ENCODE data around the gene OR6K3. TPM values are rescaled to one million over a fixed set of nuclear protein-coding genes. Genes with fewer than 3 reads are reported as not detected.

OR6K3 gene
- not detected for polyA plus RNA-seq (2013, experiment 1 of 2)
- polyA plus RNA-seq (2013, experiment 2 of 2): not detected

GRCh38 chr1:158720620-158721019, at the start of gene OR6K3:
OR6K3 (minus strand) TSS chr1:158720720; CDS start chr1:158718115, 2,605 bp downstream.
- Histone ChIP-seq H3K9me3 (ENCODE audit: control insufficient read depth, low read length) (no peaks in the 10 kb centered on the region), H3K36me3 (ENCODE audit: control insufficient read depth, insufficient read depth, low read length) (no peaks in the 10 kb centered on the region)
- no CpG with 5 or more reads among the region's 2 CpGs for WGBS, 2 experiments (ENCODE audit: insufficient coverage in 2 of 2)

GRCh38 chr1:158754420-158754819, 33.9 kb upstream of the OR6K3 start, which contains the start of gene OR6K6:
OR6K6 (plus strand) TSS chr1:158754720; CDS start chr1:158754888, 168 bp downstream.
- Histone ChIP-seq H3K27ac (ENCODE audit: low read depth, low read length, severe bottlenecking) (no peak within 1 kb of the TSS), H3K36me3 (ENCODE audit: control insufficient read depth, insufficient read depth, low read length) (no peaks in the 10 kb centered on the region), H3K9me3 (ENCODE audit: control insufficient read depth, low read length) (no peaks in the 10 kb centered on the region), H3K4me1 (ENCODE audit: control insufficient read depth, insufficient read depth, low read length, poor library complexity, severe bottlenecking) (no peaks in the 10 kb centered on the region), H3K4me3 (ENCODE audit: extremely low read depth, insufficient read depth, low read length, poor library complexity, severe bottlenecking) (no peak within 1 kb of the TSS)
- WGBS, 2 experiments (ENCODE audit: insufficient coverage in 2 of 2): no CpG with 5 or more reads among the region's 2 CpGs

More at GRCh38 chr1:158720620-158721019, at the start of gene OR6K3:
- H3K27ac ChIP-seq (ENCODE audit: low read depth, low read length, severe bottlenecking): no peak within 1 kb of the TSS
- H3K4me1 ChIP-seq (ENCODE audit: control insufficient read depth, insufficient read depth, low read length, poor library complexity, severe bottlenecking): no peaks in the 10 kb centered on the region
- no peak within 1 kb of the TSS for H3K4me3 ChIP-seq (ENCODE audit: extremely low read depth, insufficient read depth, low read length, poor library complexity, severe bottlenecking)

GRCh38 chr1:158752155-158752712, 31.7 kb upstream of the OR6K3 start:
- Histone ChIP-seq H3K27ac (ENCODE audit: low read depth, low read length, severe bottlenecking) (no peak overlapping the region), H3K9me3 (ENCODE audit: control insufficient read depth, low read length) (no peaks in the 10 kb centered on the region), H3K36me3 (ENCODE audit: control insufficient read depth, insufficient read depth, low read length) (no peaks in the 10 kb centered on the region), H3K4me1 (ENCODE audit: control insufficient read depth, insufficient read depth, low read length, poor library complexity, severe bottlenecking) (no peaks in the 10 kb centered on the region), H3K4me3 (ENCODE audit: extremely low read depth, insufficient read depth, low read length, poor library complexity, severe bottlenecking) (no peak overlapping the region)
- WGBS, 2 experiments (ENCODE audit: insufficient coverage in 2 of 2): 91 to 96% methylated on average over 4 to 6 of the region's 9 CpGs

GRCh38 chr1:158735848-158736247, 15.3 kb upstream of the OR6K3 start:
- no peak overlapping the region for H3K27ac ChIP-seq (ENCODE audit: low read depth, low read length, severe bottlenecking)

GRCh38 chr1:158732524-158732923, 12.0 kb upstream of the OR6K3 start:
- Histone ChIP-seq H3K4me1 (ENCODE audit: control insufficient read depth, insufficient read depth, low read length, poor library complexity, severe bottlenecking) (peaks cover 3% of the 10 kb centered on the region), H3K36me3 (ENCODE audit: control insufficient read depth, insufficient read depth, low read length) (no peaks in the 10 kb centered on the region), H3K27ac (ENCODE audit: low read depth, low read length, severe bottlenecking) (no peak overlapping the region), H3K4me3 (ENCODE audit: extremely low read depth, insufficient read depth, low read length, poor library complexity, severe bottlenecking) (no peak overlapping the region), H3K9me3 (ENCODE audit: control insufficient read depth, low read length) (no peaks in the 10 kb centered on the region)
- 100% methylated on average over 1 of the region's 2 CpGs for WGBS, 2 experiments (ENCODE audit: insufficient coverage in 2 of 2)

More at GRCh38 chr1:158735848-158736247, 15.3 kb upstream of the OR6K3 start:
- Histone ChIP-seq H3K9me3 (ENCODE audit: control insufficient read depth, low read length) (no peaks in the 10 kb centered on the region), H3K4me1 (ENCODE audit: control insufficient read depth, insufficient read depth, low read length, poor library complexity, severe bottlenecking) (peaks cover 3% of the 10 kb centered on the region), H3K36me3 (ENCODE audit: control insufficient read depth, insufficient read depth, low read length) (no peaks in the 10 kb centered on the region), H3K4me3 (ENCODE audit: extremely low read depth, insufficient read depth, low read length, poor library complexity, severe bottlenecking) (no peak overlapping the region)

- H3K9me3 ChIP-seq (ENCODE audit: control insufficient read depth, low read length): no peaks in the 10 kb centered on the region
- H3K4me3 ChIP-seq (ENCODE audit: extremely low read depth, insufficient read depth, low read length, poor library complexity, severe bottlenecking): no peak overlapping the region
- no peaks in the 10 kb centered on the region for H3K36me3 ChIP-seq (ENCODE audit: control insufficient read depth, insufficient read depth, low read length)
- 85 to 100% methylated on average over 3 to 4 of the region's 4 CpGs for whole genome bisulfite sequencing, 2 experiments (ENCODE audit: insufficient coverage in 2 of 2)
- H3K27ac ChIP-seq (ENCODE audit: low read depth, low read length, severe bottlenecking): no peak overlapping the region
- H3K4me1 ChIP-seq (ENCODE audit: control insufficient read depth, insufficient read depth, low read length, poor library complexity, severe bottlenecking): peaks cover 3% of the 10 kb centered on the region
Measured at GRCh38 chr1:158731707-158732106, 11.2 kb upstream of the OR6K3 start.

- H3K36me3 ChIP-seq (ENCODE audit: control insufficient read depth, insufficient read depth, low read length): no peaks in the 10 kb centered on the region
- H3K27ac ChIP-seq (ENCODE audit: low read depth, low read length, severe bottlenecking): no peak overlapping the region
- no peak overlapping the region for H3K4me3 ChIP-seq (ENCODE audit: extremely low read depth, insufficient read depth, low read length, poor library complexity, severe bottlenecking)
- H3K9me3 ChIP-seq (ENCODE audit: control insufficient read depth, low read length): no peaks in the 10 kb centered on the region
- H3K4me1 ChIP-seq (ENCODE audit: control insufficient read depth, insufficient read depth, low read length, poor library complexity, severe bottlenecking): peaks cover 3% of the 10 kb centered on the region
- no CpG with 5 or more reads among the region's 4 CpGs for WGBS, 2 experiments (ENCODE audit: insufficient coverage in 2 of 2)
Measured at GRCh38 chr1:158730453-158730852, 9.9 kb upstream of the OR6K3 start.

- WGBS, 2 experiments (ENCODE audit: insufficient coverage in 2 of 2): no CpG with 5 or more reads among the region's 3 CpGs
- no peaks in the 10 kb centered on the region for H3K36me3 ChIP-seq (ENCODE audit: control insufficient read depth, insufficient read depth, low read length)
- peaks cover 3% of the 10 kb centered on the region for H3K4me1 ChIP-seq (ENCODE audit: control insufficient read depth, insufficient read depth, low read length, poor library complexity, severe bottlenecking)
Measured at GRCh38 chr1:158728510-158729225, 8.1 kb upstream of the OR6K3 start.

GRCh38 chr1:158724442-158724841, 3.9 kb upstream of the OR6K3 start:
- 89 to 93% methylated on average over 4 to 5 of the region's 5 CpGs for whole genome bisulfite sequencing, 2 experiments (ENCODE audit: insufficient coverage in 2 of 2)
- Histone ChIP-seq H3K4me3 (ENCODE audit: extremely low read depth, insufficient read depth, low read length, poor library complexity, severe bottlenecking) (no peak overlapping the region), H3K27ac (ENCODE audit: low read depth, low read length, severe bottlenecking) (no peak overlapping the region)

More at GRCh38 chr1:158728510-158729225, 8.1 kb upstream of the OR6K3 start:
- H3K27ac ChIP-seq (ENCODE audit: low read depth, low read length, severe bottlenecking): no peak overlapping the region
- no peak overlapping the region for H3K4me3 ChIP-seq (ENCODE audit: extremely low read depth, insufficient read depth, low read length, poor library complexity, severe bottlenecking)
- no peaks in the 10 kb centered on the region for H3K9me3 ChIP-seq (ENCODE audit: control insufficient read depth, low read length)

GRCh38 chr1:158719664-158720063, 856 bp downstream of the OR6K3 start:
- WGBS, 2 experiments (ENCODE audit: insufficient coverage in 2 of 2): no CpG with 5 or more reads among the region's 3 CpGs

More at GRCh38 chr1:158724442-158724841, 3.9 kb upstream of the OR6K3 start:
- H3K4me1 ChIP-seq (ENCODE audit: control insufficient read depth, insufficient read depth, low read length, poor library complexity, severe bottlenecking): no peaks in the 10 kb centered on the region
- H3K9me3 ChIP-seq (ENCODE audit: control insufficient read depth, low read length): no peaks in the 10 kb centered on the region
- no peaks in the 10 kb centered on the region for H3K36me3 ChIP-seq (ENCODE audit: control insufficient read depth, insufficient read depth, low read length)

GRCh38 chr1:158717344-158717743, 3.2 kb downstream of the OR6K3 start:
- 73 to 80% methylated on average over 5 to 6 of the region's 6 CpGs for WGBS, 2 experiments (ENCODE audit: insufficient coverage in 2 of 2)
- no peak overlapping the region for H3K4me3 ChIP-seq (ENCODE audit: extremely low read depth, insufficient read depth, low read length, poor library complexity, severe bottlenecking)
- no peaks in the 10 kb centered on the region for H3K36me3 ChIP-seq (ENCODE audit: control insufficient read depth, insufficient read depth, low read length)
- H3K9me3 ChIP-seq (ENCODE audit: control insufficient read depth, low read length): no peaks in the 10 kb centered on the region
- H3K27ac ChIP-seq (ENCODE audit: low read depth, low read length, severe bottlenecking): no peak overlapping the region
- H3K4me1 ChIP-seq (ENCODE audit: control insufficient read depth, insufficient read depth, low read length, poor library complexity, severe bottlenecking): no peaks in the 10 kb centered on the region

More at GRCh38 chr1:158719664-158720063, 856 bp downstream of the OR6K3 start:
- Histone ChIP-seq H3K27ac (ENCODE audit: low read depth, low read length, severe bottlenecking) (no peak overlapping the region), H3K4me1 (ENCODE audit: control insufficient read depth, insufficient read depth, low read length, poor library complexity, severe bottlenecking) (no peaks in the 10 kb centered on the region), H3K4me3 (ENCODE audit: extremely low read depth, insufficient read depth, low read length, poor library complexity, severe bottlenecking) (no peak overlapping the region), H3K9me3 (ENCODE audit: control insufficient read depth, low read length) (no peaks in the 10 kb centered on the region), H3K36me3 (ENCODE audit: control insufficient read depth, insufficient read depth, low read length) (no peaks in the 10 kb centered on the region)
